Measurements from ENCODE around the gene PTPRD.
A peak's percentile ranks its signal among the peaks of the same experiment; 100 is the strongest.

PTPRD gene

DNA sequence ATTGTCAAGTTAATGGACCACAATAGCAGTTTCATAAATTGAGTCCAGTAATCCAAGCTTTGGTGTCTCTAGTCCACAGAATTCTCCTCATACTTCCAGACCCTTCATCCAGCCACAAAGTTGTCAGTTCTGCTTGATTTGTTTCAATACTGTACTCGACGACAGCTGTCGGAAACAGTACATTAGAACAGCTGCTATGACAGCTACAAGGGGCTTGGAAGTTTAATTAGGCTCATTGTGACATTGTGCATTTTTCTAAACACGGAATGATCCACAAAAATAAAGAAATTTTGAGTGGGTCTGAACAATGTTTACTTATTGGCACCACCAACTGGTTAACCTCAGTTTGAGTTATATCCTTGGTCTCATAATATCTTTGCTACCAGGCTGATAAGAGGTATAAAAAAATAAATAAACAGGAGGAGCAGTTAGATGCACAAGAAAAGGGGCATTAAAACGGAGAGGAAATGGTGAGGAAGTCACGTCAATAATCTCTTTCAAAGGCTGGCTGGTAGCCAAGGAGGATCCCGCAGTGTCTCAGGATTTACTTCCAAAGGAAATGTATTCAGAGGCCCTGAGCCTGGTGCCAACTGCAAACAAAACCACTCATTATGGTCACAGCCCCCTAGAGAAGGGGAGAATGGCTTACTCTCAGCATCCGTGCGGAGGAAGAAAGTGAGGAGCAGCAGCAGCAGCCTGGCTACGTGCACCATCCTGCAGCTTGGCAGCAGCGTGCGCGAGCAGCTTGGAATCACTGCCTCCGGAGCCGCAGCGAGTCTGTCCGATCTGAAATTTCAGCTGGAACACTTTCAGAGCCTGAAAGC lies 1879.5 kb downstream of the PTPRD start:
- peak in 55 of 58 donors; percentile 8 to 78 (median 54) for DNase-seq

DNA sequence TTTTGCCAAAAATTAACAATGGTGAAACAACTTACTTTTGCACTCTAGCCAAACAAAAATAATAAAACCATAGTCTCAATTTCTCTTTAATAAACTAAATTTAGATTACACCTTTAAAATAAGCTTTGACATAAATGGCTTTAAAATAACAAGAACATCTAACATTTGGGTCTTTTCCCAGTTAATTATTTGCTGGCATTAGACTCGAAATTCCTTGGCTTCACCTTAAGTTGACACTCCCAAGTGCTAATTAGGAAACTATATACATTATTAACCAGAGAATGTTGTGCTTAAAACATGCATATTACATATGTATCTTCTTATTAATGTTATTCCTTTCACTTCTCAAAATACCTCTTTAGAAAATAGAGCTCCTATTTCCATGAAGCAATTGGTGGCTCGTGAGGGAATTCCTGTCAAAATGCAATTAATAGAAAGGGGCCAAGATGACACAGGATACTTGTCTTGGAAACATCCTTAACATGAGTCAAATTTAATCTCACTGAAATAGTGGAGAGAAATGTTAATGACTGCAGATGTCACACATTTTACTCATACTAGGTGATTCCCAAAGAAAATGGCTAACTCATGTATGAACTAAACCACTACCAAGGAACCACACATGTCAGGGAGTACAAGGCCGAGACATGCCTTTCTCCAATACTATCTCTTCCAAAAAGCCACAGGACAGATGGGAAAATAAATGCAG lies 1880.3 kb downstream of the PTPRD start:
- DNase-seq: no peak

DNA sequence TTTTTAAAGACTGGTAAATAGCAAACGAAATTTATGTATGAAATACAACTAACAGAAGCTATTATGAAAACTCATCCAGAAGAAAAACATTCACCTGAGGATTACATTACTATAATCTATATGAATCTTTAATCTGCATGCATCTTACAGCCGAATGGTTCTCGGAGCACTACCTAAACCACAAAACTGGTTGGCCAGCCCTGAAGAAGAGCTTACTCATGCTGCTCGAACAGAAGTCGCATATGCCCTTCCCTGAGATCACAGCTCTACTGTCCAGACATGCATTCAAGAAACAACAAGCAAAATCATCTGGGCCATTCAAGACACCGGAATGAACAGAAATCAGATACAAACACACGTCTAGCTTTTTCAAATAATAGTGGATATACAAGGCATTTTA lies 1882.2 kb downstream of the PTPRD start:
- no peak for DNase-seq

DNA sequence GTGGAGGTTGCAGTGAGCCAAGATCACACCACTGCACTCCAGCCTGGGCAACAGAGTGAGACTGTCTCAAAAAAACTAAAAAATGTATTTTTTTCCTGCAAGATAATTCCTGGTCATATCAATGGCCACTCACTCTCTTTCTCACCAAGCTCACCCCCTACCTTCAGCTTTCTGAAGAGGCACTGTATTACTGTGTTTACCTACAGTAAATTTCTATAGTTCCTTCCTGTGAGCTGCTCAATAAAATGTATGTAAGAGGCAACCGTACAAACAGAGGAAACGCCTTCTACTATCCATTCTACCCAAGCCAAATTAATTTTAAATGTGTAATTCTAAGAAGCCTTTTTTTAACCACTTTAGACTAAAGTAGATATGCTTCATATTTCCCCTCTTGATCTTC lies 1883.9 kb downstream of the PTPRD start:
- DNase-seq: no peak

DNA sequence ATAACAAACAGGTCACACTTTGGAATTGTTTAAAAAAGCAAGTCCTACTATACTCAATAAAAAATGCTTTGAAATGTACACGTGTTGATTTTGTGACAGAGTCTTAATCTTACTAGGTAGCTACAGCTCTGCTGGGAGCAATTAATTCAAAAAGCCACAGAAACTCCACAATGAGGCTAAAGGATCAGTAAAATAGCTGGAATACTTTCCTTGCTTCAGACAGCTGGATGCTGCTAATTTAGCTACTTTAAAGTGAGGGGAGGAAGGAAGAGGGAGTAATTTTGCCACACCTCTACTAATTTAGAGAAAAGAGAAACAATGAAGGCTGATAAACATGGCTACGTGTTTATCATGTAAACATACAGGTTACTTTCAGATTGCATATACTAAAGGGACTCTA lies 1885.6 kb downstream of the PTPRD start:
- DNase-seq: no peak

DNA sequence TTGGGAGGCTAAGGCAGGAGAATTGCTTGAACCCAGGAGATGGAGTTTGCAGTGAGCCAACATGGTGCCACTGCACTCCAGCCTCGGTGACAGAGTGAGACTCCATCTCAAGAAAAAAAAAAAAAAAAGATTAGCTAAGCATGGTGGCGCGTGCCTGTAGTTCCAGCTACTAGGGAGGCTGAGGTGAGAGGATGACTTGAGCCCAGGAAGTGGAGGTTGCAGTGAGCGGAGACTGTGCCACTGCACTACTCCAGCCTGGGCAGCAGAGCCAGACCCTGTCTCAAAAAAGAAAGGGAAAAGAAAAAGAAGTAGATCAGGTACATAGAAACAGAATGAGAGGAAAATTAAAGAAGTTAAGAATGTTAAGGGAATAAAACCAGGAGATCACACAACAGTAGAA lies 1886.1 kb downstream of the PTPRD start:
- no peak for DNase-seq

DNA sequence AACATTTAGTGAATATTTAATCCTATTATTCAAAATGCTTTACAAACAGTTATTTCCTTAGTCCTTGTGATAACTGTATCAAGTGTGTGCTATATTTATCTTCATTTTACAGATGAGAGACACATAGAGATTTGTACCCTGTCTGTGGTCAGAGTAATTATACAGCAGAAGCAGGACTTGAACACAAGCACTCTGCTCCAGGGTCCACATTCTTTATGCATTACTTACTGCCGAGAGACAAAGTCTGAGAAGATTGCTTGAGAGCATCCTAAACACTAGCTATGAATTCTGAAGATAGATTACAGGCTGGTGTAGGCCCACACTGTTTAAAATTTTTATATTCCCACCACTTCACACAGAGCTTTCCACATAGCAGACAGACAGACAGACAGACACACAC lies 1887.2 kb downstream of the PTPRD start:
- no peak for DNase-seq

DNA sequence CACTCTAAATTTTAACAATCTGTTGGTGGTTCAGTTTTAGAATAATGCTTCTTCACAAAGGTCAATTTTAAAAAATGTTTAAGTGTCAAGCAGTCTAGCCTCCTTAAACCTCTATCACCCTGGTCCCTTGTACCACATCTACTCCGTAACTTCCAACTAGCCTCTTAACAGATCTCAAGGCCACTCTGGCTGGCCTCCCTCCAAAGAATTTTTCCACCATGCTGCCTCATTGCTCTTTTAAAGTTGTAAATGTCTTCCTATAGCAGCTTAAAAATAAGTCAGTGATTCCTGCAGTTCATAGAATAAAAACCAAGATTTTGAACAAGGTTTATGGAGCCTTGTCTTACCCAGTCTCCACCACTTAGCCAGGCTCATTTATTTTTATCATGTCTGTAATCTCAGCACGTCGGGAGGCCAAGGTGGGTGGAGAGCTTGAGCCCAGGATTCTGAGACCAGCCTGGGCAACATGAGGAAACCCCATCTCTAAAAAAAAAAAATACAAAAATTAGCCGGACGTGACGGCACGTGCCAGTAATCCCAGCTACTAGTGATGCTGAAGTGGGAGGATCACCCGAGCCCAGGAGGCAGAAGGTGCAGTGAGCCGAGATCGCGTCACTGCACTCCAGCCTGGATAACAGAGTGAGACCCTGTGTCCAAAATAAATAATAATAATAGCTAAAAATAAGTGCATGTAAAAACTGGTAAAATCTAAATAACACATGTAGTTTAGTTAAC lies 1888.4 kb downstream of the PTPRD start:
- DNase-seq: no peak

DNA sequence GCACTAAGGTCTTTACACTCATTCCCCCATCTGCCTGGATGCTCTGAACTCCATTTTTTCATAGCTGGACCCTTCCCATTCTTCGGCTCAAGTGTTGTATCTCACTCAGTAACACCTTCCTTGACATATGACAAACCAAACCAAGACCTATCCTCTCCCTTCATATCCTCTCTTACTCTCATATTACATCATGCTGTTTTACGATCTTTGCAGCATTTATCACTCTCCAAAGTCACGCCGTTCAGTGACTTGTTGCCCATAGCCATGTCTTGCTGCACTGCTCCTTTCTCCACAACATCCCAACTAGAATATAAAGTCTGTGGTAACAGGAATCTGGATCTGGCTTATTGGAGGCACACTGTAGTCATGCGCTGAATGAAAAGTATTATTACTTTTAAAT lies 1889.6 kb downstream of the PTPRD start:
- DNase-seq: no peak

DNA sequence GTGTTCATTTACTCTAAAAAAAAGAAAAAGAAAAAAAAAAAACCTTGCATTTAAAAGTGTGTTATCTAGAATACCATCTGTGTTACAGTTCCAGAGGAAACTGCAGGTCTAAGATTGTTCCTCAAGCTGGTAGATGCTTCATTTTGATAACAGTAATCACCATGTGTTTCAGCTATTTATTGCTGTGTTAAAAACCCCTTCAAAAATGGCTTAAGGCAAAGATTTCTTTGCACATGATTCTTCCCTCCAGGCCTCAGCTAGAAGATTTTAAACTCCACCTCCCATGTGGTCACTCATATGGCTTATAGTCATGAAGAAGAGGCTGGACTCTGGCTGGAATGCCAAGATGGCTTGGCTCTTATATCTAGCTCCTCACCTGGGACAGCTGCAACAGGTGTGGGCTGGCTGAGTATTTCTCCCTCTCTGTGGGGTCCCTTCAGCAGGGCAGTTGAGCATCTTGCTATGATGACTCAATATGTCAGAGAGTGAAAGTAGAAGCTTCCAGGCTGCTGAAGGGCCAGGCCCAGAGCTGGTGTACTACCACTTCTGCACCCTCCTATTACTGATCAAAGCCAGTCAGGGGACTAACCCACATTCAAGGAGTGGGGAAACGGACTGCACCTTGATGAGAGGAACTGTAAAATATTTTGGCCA lies 1892.8 kb downstream of the PTPRD start:
- no peak for DNase-seq

DNA sequence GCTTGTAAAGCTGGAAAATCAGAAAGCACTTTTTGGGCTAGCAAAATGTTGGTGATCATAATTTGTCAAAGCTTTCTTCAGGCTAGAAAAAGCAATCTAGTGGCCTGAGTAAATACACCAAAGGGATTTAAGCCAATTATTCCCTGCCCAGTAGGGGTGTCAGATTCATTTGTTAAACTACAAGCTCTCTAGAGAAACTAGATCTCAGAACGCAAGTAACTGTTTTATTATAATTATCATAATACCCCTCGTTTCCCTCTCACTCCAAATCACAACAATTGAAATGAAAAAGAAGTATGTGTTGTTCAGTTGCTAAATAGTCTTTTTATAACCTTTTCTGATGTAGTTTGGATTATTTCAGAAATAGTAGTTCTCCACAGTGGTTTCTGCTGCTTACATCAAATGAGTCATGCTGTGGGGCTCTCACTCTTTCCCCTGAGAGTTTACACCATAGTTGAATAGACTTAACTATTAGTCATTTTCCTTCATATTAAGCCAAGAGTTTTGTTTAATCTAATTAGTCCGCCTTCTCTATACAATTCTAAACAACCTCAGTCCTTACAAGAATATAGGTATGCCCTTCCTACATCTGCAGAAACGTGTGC lies 1894.6 kb downstream of the PTPRD start:
- no peak for DNase-seq

DNA sequence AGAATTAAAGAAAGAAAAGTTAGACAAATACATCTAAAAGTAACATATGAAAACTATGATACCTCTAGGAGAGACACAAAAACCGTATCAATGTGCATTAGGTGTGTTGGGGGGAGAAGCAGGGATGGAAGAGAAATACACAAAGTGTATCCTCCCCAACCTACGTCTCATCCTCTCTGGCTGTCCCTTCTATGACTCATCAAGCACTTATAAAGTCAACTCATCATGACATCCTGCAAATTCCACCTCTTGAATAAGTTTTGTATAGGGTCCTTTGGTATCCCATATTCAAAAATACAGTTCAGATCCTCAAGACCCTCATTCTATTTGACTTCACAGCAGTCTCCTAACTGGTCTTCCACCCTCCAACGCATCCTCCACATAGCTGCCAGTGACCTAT lies 1895.7 kb downstream of the PTPRD start:
- no peak for DNase-seq

DNA sequence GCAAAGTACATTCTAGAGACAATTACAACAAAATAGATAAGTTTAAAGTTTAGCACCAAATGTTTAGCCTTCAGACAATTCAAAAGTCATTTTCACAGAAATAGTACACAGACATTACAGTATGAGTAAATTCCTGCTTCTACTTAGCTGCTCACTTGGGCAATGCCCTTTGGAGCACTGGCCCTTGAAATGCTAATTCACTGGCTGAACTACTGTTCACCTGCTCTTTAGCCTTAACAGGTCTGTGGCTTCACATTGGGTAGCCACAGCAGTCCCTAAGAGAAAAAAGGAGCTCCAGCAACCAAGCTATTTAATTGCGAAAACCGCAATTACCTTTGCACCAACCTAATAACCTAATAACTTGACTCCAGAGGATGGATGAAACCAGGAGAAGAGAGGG lies 1897.0 kb downstream of the PTPRD start:
- DNase-seq: no peak

DNA sequence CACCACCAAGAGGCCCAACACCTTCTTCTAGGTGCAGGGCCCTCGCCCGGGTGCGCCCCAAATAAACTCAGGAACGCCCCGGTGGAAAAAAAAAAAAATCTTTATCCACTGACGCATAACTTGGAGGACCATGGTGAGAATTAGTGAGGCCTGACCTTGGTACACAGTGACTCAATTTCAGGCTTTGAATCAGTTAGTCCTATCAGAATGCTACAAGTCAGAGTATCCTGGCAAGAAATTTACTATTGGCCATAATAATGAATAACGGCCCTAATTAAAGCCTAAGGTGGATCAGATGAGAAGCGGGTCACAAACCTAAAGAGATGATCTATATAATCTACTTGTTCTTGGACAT lies 1899.0 kb downstream of the PTPRD start:
- no peak for DNase-seq

DNA sequence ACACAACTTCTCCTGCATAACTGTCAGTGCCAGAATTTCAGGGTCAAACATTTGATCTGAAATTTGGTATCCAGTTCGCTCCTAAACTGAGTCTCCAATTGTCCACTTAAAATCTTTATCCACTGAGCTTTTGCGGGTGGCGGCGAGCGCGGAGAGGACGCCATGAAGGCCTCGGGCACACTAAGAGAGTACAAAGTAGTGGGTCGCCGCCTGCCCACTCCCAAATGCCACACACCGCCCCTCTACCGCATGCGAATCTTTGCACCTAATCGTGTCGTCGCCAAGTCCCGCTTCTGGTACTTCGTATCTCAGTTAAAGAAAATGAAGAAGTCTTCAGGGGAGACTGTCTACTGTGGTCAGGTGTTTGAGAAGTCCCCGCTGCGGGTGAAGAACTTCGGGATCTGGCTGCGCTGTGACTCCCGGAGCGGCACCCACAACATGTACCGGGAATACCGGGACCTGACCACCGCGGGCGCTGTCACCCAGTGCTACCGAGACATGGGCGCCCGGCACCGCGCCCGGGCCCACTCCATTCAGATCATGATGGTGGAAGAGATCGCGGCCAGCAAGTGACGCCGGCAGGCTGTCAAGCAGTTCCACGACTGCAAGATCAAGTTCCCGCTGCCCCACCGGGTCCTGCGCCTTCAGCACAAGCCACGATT lies 1899.5 kb downstream of the PTPRD start:
- no peak for DNase-seq

DNA sequence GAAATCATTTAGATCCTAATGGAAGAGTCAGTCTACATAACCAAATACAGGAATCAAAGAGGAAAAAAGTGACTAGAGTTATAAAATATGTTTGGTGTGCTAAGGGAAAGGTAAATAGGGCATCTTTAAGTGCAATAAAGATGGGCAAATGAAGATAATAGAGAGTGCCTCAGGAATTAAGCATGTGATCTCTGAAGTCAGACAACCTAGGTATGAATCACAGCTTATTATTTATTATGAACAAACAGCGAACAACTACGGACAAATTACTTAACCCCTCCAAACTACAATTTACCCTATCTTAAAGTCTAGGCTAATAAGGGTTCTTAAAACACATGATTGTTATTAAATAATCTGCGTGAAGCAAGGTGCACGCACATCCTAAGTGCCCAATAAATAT lies 1903.1 kb downstream of the PTPRD start:
- no peak for DNase-seq

DNA sequence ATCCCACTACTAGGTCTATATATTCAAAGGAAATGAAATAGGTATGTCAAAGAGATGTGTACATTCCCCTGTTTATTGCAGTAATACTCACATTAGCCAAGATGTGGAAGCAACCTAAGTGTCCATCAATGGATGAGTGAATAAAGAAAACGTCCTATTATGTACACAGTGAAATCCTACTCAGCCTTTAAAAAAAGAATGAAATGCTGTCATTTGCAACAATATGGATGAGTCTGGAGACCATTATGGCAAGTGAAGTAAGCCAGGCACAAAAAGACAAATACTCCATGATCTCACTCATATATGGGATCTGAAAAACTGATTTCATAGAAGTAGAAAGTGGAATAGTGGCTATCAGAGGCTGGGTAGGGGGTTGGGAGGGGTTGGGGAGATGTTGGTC lies 1904.1 kb downstream of the PTPRD start:
- DNase-seq: no peak

DNA sequence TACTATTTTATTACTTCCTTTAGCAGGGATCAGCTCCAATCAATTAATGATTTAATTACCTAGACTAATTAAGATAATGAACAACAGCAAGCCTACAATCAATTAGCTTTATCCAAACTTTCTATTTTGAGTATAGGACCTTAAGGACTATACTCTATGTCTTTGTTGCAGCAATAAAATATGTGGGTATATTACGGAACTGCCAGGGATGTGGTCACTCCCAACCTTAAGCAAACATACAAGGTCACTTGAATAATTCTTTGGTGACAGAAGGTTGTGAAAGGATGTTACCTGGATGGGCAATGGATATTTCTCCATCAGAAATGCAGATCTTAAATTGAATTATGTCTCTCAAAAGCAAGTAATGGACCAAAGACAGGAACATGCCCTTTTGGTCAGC lies 1905.8 kb downstream of the PTPRD start:
- DNase-seq: no peak

DNA sequence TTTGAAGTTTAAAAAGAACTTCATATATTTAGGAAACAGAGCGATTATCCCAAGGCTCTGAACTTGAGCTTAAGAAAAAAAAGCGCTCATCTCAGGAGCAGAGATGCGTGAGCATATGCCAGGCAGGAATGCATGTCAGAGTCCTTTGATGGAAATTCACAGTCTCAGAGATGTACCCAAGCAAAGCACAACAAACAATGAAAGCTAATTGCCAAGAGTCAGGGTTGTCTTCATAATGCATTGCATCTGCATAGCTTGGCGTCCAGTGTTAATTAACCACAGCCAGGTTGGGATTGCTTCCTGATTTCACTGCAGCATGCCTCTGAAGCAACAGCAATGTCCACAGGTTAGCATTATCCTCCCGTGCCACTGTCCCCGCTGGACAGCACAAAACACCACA lies 1906.3 kb downstream of the PTPRD start:
- DNase-seq: no peak

DNA sequence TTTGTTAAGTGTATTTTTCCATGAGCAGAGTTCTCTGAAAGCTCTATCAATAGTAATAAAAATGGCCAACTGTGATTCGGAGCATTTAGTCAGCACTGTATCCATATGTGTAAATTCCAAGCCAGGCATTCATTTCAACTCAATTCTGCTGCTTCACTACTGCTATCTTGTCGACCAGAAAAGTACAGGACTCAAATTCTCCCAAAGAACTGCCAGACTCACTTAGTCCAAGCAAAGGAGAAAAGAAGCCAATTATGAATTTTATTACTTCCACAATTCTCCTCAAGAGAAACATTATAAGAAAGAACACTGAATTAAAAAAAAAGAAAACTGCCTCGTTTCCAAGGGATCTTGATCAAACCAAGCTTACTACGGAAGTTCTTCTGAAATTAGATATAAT lies 1906.9 kb downstream of the PTPRD start:
- DNase-seq: no peak

DNA sequence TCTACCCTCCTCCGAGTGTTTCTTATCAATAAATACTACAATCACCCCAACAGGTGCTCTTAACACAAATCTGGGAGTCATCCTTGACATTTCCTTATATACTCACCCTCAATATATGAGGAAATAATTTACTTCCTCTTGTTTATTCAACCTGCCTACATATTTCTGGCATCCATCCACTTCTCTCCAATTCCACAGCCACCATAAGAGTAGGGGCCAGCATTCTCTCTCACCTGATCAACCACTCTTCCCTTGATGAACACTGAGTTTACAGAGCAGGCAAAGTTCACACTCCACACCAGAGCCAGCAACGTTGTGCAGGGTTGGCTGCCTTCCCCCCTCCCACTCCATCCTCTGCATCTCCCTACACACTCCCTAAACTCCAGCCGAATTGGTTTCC lies 1908.9 kb downstream of the PTPRD start:
- DNase-seq: no peak

Data from anterior cingulate cortex (tissue), 58 donors.